Lung microvascular endothelial cell (primary cell): Measurements from ENCODE around the gene KRTAP5-5. TPM values are rescaled to one million over a fixed set of nuclear protein-coding genes. Genes with fewer than 3 reads are reported as not detected.
A peak's percentile ranks its signal among the peaks of the same experiment; 100 is the strongest.

ENCODE experiments used
- DNase-seq, 2 donors: peaks; one replicate each; pipeline versions ENCODE4 v3.0.0 to v3.0.0-alpha.2; 2010; ENCODE audit warnings: low read depth in 2 of 2
- total RNA-seq: library from RNA; depleted of rRNA; stranded (reverse); fragments of >200 nt; gene quantifications from 2 replicates; pipeline ENCODE4 v1.2.1, GENCODE V29; 2014

Gene KRTAP5-5
- total RNA-seq, 1 donor from 2014 or later = not detected

DNA sequence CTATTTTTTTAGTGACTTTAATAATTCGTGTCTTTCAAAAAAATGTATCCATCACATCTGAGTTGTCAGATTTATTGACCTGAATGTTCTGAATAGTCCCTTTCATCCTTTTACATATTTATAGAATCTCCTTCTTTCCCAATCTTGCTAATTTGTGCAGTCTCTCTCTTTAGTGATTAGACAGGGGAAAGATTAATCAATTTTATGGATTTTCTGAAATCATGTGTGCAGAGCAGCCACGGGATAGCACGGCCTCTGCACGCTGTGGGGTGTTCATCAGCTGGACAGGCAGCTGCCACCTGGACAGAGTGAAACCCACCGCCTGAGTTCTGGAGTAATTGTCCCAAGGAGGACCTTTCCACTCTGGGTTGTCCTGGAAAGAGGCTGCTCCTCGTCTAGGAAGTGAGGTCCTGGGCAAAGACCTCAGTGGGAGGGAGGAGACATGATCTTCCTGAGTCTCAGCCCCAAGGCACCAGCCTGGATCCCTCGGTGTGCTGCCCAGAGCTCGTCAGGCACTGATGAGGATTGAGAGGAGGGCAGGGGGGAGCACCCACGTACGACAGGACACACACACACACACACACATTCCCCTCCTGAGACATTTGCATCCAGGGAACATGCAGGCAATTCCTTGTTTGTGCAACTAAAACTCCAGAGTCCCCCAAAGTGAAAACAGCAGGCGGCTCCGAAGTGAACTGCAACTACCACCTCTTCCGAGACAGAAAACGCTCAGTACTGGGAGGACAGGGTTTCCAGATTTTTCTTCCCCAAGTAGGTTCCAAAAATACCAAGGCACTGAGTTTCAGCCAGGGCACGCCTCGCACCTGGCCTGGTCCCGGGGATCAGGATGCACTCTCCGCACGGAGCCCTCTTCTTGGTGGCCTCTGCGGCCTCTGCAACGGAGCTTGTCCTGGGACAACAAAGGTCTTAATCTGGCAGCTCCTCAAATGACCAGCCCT is 44.9 kb downstream of the KRTAP5-5 start:
- DNase-seq = peak in 1 of 2 donors; percentile 63

DNA sequence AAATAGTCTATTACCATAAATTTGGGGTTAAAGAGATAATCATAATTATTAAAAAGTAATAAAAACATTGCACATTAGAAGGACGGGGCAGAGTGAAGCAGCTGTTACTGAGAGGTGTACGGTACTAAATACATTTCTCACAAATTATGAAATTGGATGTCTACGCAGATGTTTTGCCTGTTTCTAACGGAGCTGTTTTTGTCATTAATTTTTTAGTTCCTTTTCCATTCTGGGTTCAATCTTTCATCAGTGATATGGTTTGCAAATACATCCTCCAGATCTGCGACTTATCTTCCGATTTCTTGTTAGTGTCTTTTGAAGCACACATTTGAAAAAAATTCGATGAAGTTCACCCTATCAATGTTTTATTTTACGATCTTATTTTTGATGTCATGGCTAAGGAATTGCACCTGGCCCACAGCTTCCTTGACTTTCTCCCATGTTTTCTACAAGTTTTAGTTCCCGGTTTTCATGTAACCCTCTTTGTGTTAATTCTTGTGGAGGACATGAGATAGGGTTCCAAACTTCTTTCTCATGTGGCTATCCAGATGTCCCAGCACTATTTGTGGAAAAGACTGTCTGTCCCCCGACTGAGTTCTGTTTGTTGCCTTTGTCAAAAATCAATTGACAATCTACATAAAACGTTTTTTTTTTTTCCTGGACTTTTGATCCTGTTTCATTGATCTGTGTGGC is 46.1 kb downstream of the KRTAP5-5 start:
- no peak for DNase-seq

DNA sequence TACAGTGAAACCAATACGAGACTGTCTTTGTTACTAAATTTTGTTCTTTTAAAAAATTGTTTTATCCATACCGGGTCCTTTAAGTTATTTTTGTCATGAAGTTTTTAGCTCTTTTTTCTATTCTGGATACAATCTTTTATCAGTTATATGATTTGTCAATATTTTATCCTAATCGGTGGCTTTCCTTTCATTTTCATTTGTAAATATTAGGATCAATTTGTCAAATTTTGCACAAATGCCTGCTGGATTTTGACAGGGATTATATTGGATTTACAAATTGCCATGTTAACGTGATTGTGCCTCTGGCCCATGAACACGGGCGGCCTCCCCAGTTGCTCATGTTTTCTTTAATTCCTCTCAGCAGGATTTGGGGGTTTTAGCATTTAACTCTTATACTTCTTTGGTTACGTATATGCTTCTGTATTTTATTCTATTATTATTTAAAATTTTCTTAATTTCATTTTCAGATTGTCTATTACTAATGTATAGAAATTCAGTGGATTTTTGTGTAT is 46.7 kb downstream of the KRTAP5-5 start:
- DNase-seq = no peak

DNA sequence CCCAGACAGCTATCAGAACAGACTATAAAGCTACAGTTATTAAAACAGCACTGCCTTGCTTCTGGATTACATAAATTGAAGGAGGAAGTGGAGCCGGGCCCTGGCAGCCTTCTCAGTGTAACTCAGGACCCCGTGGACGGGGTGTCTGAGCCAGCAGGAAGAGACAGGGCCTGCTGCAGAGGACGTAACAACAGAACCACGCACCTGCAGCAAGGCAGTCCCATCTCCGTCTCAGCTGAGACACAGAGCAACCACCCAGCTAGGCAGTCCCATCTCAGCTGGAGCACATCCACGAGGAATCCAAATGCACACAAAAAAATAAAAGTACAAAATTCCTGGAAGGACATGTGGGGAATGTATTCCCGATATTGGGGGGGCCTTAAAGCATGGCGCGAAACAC is 50.3 kb downstream of the KRTAP5-5 start:
- DNase-seq = no peak

Other genes with a start within 250 kb of the KRTAP5-5 start
- 0.22 and 0.40 TPM in 2 replicates for gene BRSK2, start 239.8 kb upstream of the KRTAP5-5 start, total RNA-seq
- gene MOB2, start 143.0 kb upstream of the KRTAP5-5 start, total RNA-seq = 36.4 and 46.0 TPM in 2 replicates
- 0.22 and 0.40 TPM in 2 replicates for gene DUSP8, start 57.5 kb upstream of the KRTAP5-5 start, total RNA-seq
- not detected in 2 replicates for gene KRTAP5-1, start 44.5 kb upstream of the KRTAP5-5 start, total RNA-seq
- gene KRTAP5-2, start 31.5 kb upstream of the KRTAP5-5 start, total RNA-seq = not detected in 2 replicates
- gene KRTAP5-3, start 21.3 kb upstream of the KRTAP5-5 start, total RNA-seq = not detected in 2 replicates
- gene KRTAP5-4, start 7.6 kb upstream of the KRTAP5-5 start, total RNA-seq = not detected in 2 replicates
- not detected in 2 replicates for gene KRTAP5-6, start 67.4 kb downstream of the KRTAP5-5 start, total RNA-seq
- gene IFITM10, start 120.8 kb downstream of the KRTAP5-5 start, total RNA-seq = 0.44 and 1.2 TPM in 2 replicates
- 158 and 532 TPM in 2 replicates for gene CTSD, start 134.2 kb downstream of the KRTAP5-5 start, total RNA-seq
- not detected in 2 replicates for gene SYT8, start 205.2 kb downstream of the KRTAP5-5 start, total RNA-seq
- not detected in 2 replicates for gene TNNI2, start 209.2 kb downstream of the KRTAP5-5 start, total RNA-seq
- gene LSP1, start 223.3 kb downstream of the KRTAP5-5 start, total RNA-seq = under 0.01 TPM in 1 of 2 replicates, not detected in the other